ENCODE measurements around the gene BSDC1.

BSDC1 gene

DNA sequence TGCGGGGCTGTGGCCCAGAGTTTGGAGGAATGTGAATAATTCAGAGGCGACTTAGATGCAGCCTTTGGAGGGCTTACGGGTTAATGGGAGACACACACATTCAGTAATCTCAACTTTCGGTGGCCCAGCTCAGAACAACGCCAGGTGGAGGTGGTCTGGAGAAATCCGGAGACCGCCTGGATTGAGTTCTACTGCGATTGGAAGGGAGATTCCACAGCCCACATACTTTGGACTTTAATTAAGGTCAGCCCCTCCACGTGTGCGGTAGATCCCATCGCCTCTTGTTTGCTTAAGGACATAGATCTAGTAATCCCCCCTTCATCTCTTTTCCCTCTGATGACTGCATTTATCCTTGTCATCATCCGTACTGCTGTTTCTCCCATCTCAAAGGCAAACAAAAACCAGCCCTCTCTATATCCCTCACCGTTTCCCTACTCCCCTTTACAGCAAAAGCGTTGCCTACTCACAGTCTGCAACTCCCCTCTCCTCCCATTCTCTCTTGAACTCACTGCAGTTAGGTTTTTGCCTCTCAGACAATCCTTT is 720 bp upstream of the BSDC1 start:
- DNase-seq (ENCODE audit: low read depth): no peak

DNA sequence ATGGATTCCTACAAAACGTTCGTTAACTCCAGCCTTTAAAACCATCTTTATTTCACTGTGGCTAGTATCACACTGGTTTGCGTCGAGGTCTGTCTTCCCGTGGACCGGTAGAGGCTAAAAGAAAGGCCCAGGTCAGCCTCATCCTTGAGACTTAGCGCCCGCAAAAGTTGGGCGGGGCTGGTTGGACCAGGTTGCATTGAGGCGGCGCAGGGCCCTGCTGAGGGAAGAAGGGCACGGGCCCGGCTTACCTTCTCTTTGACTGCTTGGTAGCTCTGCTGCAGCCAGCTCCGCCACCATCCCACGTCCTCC is 455 bp downstream of the BSDC1 start:
- DNase-seq (ENCODE audit: low read depth): peak; percentile 18

DNA sequence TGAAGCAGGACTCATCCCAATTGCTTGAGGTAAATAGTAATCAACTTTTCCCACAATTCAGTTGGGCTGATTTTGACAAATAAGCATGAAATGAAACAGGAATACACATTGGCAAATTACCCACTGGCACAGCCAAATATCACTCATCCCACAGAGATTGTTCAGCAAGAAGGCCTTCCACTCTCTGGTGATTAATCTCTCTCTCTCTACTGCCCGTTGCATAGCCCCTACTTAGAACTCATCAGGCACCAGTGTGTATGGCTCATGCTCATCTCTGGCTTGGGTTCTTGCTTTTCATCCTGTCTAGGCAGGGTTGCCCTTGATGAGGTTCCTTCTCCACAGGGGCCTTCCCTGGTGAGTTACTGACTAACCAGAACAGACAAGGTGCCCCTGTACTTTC is 1.1 kb downstream of the BSDC1 start:
- no peak for DNase-seq (ENCODE audit: low read depth)

DNA sequence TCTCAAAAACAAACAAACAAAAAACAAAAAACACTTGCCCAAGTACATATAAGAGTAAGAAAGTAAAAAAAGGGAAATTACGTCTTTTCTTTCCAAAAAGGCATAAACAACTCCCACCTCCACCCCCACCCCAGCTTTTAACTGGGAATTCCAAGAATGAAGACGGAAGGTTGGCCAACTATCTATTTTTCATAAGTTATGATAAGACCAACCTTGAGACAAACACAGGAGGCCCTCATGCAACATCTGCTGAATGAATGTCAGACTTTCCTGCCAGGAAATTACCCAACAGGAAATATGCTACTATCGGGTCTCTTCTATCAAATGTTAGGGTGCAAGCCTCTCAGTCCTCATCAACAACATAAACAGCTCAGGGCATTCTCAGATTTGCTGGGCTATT is 1.9 kb downstream of the BSDC1 start:
- DNase-seq (ENCODE audit: low read depth): no peak

DNA sequence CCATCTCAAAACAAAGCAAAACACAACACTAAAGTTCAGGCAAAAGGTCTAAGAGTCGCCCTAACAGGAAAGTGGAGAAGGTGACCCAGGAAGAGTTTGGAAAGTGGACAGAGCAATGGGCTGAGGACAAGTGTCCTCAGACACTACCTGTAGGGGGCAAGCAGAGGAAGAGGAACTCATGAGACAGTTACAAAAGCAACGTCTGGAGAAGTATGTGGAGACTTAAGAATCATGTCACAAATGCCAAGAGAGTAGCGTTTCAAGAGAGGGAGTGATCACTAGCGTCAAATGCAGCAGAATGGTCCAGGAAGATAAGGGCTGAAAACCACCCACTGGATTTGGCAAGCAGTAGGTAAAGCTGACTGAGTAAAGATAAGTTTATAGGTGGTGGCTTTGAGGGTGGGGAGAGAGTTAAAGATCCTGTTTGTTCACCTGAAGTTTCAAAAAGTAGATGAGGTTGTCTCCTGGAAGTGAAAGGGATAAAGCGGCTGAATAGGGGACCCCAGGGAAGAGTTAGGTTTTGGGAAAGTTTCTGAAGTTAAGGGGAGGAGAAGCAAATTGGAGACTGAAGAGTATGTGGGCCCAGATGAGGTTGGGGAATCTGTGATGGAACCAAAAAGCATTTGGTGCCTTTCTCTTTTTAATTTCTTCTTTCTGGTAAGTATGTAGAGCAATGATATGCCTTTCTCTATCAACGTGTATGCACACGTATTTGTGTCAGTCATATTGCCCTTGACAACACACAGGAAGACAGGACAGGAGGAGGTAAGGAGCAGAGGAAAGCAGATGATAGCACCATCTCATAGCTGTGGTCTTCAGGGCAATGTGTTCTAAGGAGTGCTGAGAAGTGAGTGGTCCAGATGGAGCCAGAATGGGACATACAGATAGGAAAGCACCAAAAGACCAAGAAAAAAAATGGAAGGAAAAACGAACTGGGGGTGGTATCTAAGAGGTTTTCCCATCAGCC is 3.1 kb downstream of the BSDC1 start:
- DNase-seq (ENCODE audit: low read depth): no peak

DNA sequence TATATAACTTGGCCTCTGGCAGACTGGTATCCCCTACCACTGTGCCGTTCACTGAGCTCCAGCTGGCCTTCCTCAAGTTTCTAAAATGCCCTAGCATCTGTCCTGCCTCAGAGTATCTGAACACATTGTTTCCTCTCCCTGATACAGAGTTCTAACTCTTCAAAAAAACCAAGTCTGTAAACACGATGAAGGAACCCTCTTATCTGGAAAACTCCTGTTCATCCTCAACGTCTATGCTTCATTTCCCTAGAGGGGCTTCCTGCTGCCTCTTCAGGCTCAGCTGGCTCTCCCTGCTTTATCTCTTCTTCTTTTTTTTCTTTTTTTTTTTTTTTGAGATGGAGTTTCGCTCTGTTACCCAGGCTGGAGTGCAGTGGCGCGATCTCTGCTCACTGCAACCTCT is 5.6 kb downstream of the BSDC1 start:
- no peak for DNase-seq (ENCODE audit: low read depth)

DNA sequence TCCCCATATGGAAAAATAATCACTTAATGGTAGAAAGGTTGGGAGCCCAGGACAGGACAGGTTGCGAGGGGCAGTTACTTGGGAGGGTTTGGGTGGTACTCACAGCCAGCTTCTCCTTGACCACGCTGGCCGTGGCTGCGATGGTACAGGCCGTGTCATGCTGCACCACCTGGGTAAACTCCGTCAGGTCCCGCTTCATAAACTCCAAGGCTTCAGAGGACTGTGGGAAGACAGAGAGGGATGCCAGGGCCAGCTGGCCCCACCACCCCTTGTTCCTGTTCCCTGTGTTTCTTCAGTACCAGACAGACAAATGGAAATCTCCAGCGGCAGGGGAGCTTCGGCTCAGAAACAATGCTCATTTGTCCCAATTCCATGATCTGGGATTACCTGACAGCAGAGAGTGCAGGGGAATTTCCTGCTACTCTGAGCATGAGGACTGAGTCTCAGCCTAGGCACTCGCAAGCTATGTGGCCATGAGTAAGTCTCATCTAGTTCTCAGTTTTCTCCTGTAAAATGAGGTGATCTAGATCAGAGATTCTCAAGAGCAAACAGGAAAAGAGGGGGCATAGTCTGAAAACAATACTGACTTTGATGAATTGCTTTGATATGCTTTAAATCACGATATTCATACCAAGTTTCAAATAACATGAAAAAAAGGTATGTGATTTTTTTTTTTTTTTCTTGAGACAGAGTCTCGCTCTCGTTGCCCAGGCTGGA is 7.4 kb downstream of the BSDC1 start:
- no peak for DNase-seq (ENCODE audit: low read depth)

DNA sequence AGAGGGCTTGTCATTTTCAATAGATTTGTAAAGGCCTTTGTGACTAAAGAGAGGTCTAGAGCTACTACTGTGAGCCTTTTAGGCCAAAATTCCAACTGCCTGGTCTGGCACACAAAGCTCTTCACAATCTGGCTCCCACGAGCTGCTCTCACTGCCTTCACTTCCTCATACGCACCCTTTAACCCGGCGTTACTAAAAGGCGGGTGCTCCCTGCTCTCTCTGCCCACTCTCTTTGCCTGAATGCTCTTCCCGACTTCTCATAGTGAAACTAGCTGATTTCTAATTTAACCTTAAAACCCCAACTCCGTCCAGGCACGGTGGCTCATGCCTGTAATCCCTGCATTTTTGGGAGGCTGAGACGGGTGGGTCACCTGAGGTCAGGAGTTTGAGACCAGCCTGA is 14.2 kb downstream of the BSDC1 start:
- no peak for DNase-seq (ENCODE audit: low read depth)

DNA sequence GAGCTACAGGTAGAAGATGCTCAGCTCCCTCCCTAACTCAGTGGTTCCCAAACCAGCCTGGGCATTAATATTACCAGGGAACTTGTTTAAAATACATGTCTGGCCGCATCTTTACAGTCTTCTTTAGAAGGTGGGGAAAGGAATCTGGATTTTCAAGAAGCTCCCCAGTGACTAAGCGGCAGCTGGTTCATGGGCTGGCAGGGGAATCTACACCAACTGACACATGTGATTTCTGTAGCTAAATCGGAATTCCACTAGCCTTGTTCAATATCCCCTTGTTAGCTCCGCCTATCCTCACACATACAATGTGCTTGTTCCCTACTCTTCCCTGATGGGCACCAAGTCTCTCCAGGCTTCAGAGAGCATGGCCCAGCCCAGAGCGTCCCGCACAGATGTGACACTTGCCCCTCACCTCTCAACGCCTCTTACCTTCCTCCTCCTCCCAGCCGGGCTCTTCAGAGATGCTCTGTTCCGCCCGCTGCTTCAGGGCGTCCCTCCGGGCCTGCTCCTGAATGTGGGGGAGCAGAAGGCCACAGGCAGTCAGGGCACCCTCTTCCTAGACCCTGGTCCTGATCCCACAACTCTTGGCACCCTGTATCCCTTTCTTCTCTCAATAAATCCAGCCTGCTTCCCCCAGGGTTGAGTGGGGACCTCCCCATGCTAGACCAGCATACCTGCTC is 16.6 kb downstream of the BSDC1 start:
- DNase-seq (ENCODE audit: low read depth): no peak

DNA sequence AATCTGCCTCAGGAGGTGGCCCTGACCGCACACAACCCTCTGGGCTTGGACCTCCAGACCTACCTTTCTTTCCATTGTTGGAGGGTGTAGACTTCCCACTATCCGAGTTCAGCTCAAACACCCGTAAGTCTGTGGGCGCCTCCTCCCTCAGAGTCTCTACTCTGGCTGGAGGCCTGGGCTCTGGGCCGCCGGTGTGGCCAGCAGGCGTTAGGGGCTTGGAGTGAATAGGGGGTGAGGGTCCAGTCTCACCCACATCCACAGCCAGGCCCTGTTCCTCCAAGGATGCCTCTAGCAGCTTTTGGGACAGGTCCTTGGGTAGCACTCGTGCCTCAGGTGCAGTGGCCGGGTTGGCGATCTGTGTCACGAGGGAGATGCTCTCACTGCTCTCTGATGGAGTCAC is 18.0 kb downstream of the BSDC1 start:
- DNase-seq (ENCODE audit: low read depth): no peak

DNA sequence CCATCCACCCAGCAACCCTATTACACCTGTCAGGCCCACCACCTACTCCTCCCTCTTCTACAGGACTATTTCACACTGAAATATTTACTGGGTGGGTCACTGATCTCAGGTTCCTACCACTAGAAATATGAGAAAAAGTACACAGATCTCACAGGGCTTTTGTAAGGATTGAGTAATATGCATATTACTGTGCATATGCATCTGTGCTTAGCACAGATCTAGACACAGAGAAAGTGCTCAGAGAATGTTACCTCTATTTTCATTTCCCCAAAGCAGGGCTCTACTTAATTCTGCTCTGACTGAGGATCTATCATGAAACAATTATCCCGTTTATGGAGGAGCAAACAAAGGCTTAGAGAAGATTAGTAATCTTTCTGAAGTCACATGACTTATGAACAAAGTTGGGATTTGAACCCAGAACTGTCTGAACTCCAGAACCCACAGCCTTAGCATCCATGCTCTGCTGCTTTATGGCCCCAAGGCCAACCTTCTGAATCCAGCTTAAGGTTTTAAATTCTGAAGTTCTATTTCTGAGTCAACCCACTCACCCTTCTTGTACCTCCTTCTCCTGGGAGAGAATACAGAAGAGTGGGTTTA is 20.1 kb downstream of the BSDC1 start:
- no peak for DNase-seq (ENCODE audit: low read depth)

DNA sequence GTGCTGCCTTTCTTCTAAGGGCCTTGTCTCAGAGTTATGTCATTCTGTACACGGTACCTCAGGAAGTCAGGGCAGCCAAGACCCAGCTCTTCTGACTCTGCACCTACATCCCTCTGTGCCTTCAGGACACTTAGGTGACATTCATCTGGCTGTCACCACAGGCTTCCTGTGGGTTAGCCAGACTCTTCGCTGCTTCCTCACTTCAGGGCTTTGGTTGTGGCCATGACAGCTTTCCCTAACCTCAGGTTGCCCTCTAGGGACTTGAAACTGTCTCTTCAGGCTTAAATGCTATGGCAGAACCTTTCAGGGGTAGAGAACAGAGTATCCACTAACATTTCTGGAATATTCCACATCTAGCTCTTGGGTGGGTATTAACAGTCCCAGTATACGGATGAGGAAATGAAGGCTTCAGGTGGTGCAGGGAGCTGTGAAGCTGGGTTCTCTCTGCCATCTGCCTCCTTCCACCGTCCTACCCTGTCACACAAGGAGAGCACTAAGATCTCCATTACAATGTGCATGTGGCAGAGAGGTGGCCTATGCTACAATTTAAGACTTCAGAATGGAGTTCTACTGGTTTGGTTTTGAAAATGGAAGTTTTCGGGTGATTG is 22.0 kb downstream of the BSDC1 start:
- peak; percentile 32 for DNase-seq (ENCODE audit: low read depth)

DNA sequence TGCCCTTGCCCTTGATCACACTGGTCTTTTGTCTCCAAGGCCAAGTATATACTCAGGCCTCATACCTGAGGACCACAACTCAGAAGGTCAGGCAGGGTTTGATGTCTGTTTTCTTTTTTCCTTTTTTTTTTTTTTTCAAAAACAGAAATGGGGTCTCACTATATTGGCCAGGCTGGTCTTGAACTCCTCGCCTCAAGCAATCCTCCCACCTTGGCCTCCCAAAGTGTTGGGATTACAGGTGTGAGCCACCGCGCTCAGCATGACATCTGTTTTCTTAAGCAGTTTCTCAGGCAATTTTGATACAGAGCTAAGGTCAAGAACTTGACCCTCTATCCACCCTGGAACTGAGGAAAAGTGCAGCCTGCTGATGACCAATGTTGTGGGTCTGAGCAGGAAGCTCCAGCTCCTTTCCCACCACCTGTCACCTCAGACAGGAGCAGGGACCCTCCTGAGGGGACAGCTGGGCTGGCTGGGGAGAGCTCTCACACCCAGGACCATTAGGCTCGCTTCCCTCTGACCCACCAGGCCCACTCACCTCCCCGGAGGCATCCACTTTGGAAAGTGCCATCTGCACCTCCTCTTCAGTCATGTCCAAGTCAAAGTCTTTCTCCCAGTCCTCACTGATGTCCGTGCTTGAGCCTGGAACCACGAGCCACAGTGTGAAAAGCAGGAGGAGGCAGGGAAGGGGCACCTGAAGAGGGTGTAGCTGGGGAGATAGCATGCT is 26.2 kb downstream of the BSDC1 start:
- DNase-seq (ENCODE audit: low read depth): no peak

DNA sequence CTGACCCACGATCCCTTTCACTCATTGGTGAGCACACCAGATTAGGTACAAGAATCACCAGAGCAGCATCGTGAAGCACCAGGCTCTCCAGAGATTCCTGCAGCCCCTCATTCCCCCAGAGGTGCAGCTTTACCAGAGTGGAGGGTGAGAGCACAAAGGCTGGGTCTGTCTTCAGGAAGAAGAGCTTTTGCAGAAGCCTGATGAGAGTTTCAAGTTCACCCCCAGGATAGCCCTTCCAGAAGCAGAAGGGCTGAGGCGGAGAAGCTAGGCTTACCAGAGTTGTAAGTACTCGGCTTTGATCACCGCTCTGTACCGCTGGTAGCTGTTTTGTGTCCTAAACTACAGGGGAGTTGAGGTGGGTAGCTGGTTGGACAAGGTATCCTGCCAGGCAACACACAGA is 28.8 kb downstream of the BSDC1 start:
- DNase-seq (ENCODE audit: low read depth): no peak

DNA sequence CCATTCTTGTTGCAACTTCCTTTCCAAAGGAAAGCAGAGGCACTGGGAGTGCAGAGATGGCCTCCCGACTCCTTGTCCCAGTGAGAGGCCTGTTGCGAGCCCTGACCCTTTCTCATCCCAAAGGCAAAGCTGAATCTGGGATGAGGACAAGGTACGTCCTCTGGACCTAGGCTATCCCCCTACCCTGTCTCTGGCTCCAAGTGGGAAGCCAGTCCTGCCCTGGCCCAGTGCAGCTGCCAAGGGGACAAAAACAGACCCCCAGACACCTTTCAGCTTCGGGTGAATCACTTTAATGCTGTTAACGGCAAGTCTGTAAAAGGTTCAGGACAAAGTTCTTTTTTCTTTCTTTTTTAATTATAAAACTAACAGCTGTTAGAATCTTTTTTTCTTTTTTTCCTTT is 29.4 kb downstream of the BSDC1 start:
- no peak for DNase-seq (ENCODE audit: low read depth)

DNA sequence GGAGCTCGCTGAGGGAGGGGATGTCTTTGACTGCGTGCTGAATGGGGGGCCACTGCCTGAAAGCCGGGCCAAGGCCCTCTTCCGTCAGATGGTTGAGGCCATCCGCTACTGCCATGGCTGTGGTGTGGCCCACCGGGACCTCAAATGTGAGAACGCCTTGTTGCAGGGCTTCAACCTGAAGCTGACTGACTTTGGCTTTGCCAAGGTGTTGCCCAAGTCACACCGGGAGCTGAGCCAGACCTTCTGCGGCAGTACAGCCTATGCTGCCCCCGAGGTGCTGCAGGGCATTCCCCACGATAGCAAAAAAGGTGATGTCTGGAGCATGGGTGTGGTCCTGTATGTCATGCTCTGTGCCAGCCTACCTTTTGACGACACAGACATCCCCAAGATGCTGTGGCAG is 30.5 kb downstream of the BSDC1 start:
- DNase-seq (ENCODE audit: low read depth): no peak

DNA sequence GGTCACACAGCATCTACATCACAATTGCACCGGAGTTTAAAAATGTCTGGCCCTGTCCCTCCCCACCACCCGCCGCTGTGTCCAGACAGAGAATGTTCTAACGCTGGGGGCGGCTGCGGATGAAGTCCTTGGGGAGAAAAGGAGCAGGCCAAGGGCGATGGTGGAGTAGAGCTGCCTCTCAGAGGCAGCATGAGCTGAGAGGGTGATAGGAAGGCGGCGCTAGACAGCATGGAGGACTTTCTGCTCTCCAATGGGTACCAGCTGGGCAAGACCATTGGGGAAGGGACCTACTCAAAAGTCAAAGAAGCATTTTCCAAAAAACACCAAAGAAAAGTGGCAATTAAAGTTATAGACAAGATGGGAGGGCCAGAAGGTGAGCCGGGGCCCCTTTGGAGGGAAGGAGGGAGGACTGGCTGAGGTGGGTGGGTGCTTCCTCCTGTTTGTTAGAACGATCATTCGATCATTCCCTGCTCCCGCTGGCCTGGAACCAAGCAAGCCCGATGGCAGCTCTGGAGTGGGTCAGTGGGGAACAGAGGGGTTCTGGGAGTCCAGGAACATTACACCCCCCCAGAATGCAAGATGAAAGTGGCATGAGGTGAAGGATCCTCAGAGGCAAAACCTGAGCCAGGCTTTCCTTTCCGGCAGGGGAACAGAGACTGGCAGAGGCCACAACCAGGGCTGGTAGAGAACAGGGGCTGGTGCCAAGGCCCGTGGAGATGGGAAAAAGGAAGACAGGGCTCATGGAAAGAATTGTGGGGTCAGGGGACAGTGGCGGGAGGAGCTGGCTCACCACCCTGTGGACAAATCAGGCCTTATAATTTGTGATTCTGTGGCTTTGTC is 31.5 kb downstream of the BSDC1 start, which contains the start of the genes FAM229A and TSSK3:
Gene FAM229A, minus strand, starts transcription at position 12 of the 840 bp plus-strand sequence. CDS start 394 bp downstream, outside the sequence.
Gene TSSK3, plus strand, starts transcription at position 66 of the 840 bp plus-strand sequence. Its CDS starts 163 bp downstream, at position 229.
- no peak for DNase-seq (ENCODE audit: low read depth)

DNA sequence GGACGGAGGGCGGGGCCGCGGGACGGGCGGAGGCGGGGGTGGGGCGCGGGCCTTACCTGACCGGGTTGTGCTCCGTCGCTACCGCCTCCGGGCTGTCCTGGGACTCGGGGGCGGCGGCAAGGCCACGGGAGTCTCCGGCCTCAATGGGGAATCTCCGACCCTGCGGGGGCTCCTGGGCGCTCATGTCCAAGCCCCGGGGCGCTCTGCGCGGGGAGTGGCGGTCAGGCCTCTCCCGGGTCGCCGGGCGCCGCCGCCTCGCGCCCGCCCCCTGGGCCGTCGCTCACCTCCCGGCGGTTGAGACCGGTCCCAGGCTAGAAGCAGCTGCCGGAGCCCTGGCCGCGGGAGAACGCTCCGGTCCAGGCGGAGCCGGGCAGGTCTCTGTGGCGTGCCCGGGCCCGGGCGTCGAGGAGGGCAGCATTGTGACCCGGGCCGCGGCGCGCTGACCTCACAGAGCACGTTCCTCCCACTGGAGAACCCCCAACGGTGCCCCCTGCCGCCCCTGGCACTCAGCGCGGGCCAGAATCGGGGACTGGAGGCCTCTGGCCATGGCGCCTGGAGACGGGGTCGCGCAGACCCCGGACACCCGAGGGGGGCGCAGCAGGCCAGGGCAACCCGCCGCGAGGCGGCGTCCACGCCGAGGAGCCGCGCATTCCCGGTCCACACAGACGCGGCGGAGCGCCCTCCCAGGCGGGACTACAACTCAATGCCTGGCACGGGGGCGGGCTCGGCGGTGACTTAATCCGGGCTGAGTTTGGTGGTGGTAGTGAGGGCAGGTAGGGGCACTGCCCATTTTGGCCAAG is 32.4 kb downstream of the BSDC1 start:
- no peak for DNase-seq (ENCODE audit: low read depth)

DNA sequence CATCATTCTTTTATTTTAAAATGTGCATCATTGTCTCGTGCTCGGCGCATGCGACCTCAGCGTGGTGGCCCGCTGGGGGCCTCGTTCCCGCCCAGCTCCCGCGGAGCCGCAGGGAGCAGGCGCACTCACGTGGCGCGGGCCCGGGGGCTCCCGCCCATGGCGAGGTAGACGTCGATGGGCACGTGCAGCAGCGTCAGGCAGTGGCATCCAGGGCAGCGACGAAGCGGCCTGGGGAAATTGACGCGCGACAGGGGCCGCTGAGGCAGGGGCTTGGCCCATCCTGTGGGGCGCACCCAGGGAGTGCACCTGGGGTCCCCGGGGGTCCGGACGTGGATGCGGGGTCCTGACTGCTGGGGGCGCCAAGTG is 33.0 kb downstream of the BSDC1 start:
- DNase-seq (ENCODE audit: low read depth): no peak
